CD4-positive, alpha-beta T cell treated with Interleukin-17A for 1 hour (primary cell): ENCODE data around the gene MTHFD1L.
A peak's percentile ranks its signal among the peaks of the same experiment; 100 is the strongest.

Experiments
- DNase-seq: peaks from one replicate; pipeline ENCODE4 v3.0.0-alpha.2; 2020

MTHFD1L gene

GRCh38 chr6:150994026-150994425 lies 128.5 kb downstream of the MTHFD1L start:
- no peak for DNase-seq

- DNase-seq, result no peak
Measured at GRCh38 chr6:150996968-150997367, 131.5 kb downstream of the MTHFD1L start.

GRCh38 chr6:150999107-150999506 lies 133.6 kb downstream of the MTHFD1L start:
- no peak for DNase-seq

GRCh38 chr6:150999576-150999975 lies 134.1 kb downstream of the MTHFD1L start:
- no peak for DNase-seq

- no peak for DNase-seq
Measured at GRCh38 chr6:151001387-151002056, 136.0 kb downstream of the MTHFD1L start.

- DNase-seq, result no peak
Measured at GRCh38 chr6:151002057-151002450, 136.6 kb downstream of the MTHFD1L start.

GRCh38 chr6:151002491-151002935 lies 137.0 kb downstream of the MTHFD1L start:
- DNase-seq, result no peak

GRCh38 chr6:151004383-151005024 lies 139.0 kb downstream of the MTHFD1L start:
- no peak for DNase-seq

GRCh38 chr6:151005164-151005563 lies 139.7 kb downstream of the MTHFD1L start:
- DNase-seq, result no peak

- DNase-seq, result no peak
Measured at GRCh38 chr6:151005896-151006632, 140.6 kb downstream of the MTHFD1L start.

GRCh38 chr6:151007076-151007475 lies 141.6 kb downstream of the MTHFD1L start:
- no peak for DNase-seq

GRCh38 chr6:151007922-151008321 lies 142.4 kb downstream of the MTHFD1L start:
- DNase-seq, result no peak

GRCh38 chr6:151008425-151008824 lies 142.9 kb downstream of the MTHFD1L start:
- no peak for DNase-seq

- DNase-seq, result no peak
Measured at GRCh38 chr6:151009576-151009975, 144.1 kb downstream of the MTHFD1L start.

GRCh38 chr6:151010071-151010470 lies 144.6 kb downstream of the MTHFD1L start:
- no peak for DNase-seq

GRCh38 chr6:151012321-151013294 lies 147.1 kb downstream of the MTHFD1L start:
- no peak for DNase-seq

GRCh38 chr6:151014404-151015100 lies 149.1 kb downstream of the MTHFD1L start:
- peak; percentile 69 for DNase-seq

- DNase-seq, result no peak
Measured at GRCh38 chr6:151015101-151015700, 149.7 kb downstream of the MTHFD1L start.

GRCh38 chr6:151016107-151016506 lies 150.6 kb downstream of the MTHFD1L start:
- DNase-seq, result no peak

- no peak for DNase-seq
Measured at GRCh38 chr6:151018046-151018445, 152.5 kb downstream of the MTHFD1L start.

GRCh38 chr6:151018911-151019782 lies 153.6 kb downstream of the MTHFD1L start:
- DNase-seq, result no peak
